ENCODE results near the gene KIF1B. TPM values are rescaled to one million over a fixed set of nuclear protein-coding genes. Genes with fewer than 3 reads are reported as not detected.

Gene KIF1B
- polyA plus RNA-seq, 1 of the 3 experiments (the other 2 are of a cell fraction), result 6.8 TPM

DNA sequence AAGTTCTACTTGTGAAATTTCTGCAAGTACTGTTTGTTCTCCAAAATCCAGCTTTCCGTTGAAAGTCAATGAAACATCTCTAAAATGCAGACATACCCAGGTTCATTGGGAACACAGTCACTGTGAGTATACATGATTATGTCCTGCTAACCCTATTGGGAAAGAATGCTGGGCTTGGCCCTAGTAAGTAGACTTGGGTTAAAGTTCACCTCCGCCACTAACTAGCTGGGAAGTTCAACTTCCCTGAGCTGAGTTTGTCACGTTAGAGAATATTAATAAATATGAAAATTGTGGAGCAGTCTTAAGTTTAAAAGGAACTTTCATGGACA is 178.0 kb downstream of the KIF1B start (continued):
- TF ChIP-seq TEAD4 (IDR thresholded peaks at IDR 0.05; ENCODE audit: borderline replicate concordance, insufficient read depth) (no peak), EP300 (IDR thresholded peaks at IDR 0.05; ENCODE audit: borderline replicate concordance in 1 of 2, low read depth in 1 of 2, low read length in 1 of 2) (no peak)

DNA sequence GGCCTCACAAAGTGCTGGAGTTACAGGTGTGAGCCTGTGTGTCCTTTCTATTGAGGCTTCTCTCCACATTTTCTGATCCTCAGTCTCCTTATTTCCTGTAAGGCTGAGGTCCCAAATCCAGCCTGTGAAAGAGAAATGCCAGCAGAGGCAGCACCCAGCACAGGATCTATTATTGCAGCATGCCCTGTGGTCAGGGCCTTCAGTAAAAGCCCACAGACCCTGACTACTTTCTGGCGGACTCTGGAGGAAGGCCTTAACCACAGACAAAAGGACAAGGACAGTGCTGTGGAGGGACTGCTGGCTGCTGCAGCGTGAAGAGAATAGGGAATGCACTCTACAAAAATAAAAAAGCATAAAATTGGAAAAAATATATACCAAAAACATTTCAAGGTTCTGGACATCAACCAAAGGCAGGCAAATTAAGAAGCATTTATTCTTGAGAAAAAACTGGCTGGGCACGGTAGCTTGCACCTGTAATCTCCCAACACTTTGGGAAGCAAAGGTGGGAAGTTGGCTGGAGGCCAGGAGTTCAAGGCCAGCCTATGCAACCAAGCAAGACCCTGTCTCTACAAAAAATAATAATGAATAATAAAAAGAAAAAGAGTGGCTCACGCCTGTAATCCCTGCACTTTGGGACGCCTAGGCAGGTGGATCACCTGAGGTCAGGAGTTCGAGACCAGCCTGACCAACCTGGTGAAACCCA is 179.1 kb downstream of the KIF1B start:
- Histone ChIP-seq H3F3A (replicated peaks; ENCODE audit: insufficient read depth) (peaks cover 13% of the 10 kb centered on the region), H3K27me3 (ENCODE audit: insufficient read depth) (no peaks in the 10 kb centered on the region), H3K9ac (no peak overlapping the region), H3K4me1 (ENCODE audit: control insufficient read depth in 1 of 2, insufficient read depth in 2 of 2, low read depth in 1 of 2, low read length in 1 of 2) (peaks cover 0 to 9% of the 10 kb centered on the region in 2 experiments; a peak in 1 of 4 replicates), H2AFZ (ENCODE audit: low read depth) (no peak overlapping the region), H3K36me3 (replicated peaks in 1 of 2; ENCODE audit: control insufficient read depth in 1 of 2, insufficient read depth in 2 of 2, low read length in 1 of 2) (peaks cover 0 to 5% of the 10 kb centered on the region in 2 experiments), H3K79me2 (ENCODE audit: insufficient read depth) (no peaks in the 10 kb centered on the region), H3K9me3 (no peaks in the 10 kb centered on the region), H3K4me3 (ENCODE audit: low read depth in 2 of 2, low read length in 1 of 2) (no peak overlapping the region), H3K9me2 (no peaks in the 10 kb centered on the region), H4K20me1 (ENCODE audit: insufficient read depth) (no peaks in the 10 kb centered on the region), H3K4me2 (no peak overlapping the region), H3K27ac (ENCODE audit: low read depth in 2 of 2, low read length in 1 of 2) (no peak overlapping the region)
- CTCF ChIA-PET, result no interaction called here
- TF ChIP-seq SIN3A (IDR thresholded peaks at IDR 0.05; ENCODE audit: borderline replicate concordance, low read depth, low read length) (no peak), FOXM1 (IDR thresholded peaks at IDR 0.05; ENCODE audit: low read depth) (no peak), FOXJ3 (CRISPR knock-in tag; IDR thresholded peaks at IDR 0.05) (no peak), NFIC (IDR thresholded peaks at IDR 0.05; ENCODE audit: borderline replicate concordance) (no peak), MXI1 (IDR thresholded peaks at IDR 0.05; ENCODE audit: low read depth, low read length) (no peak), TAF1 (IDR thresholded peaks at IDR 0.05; ENCODE audit: borderline replicate concordance, low read depth, low read length) (no peak)
- TF ChIP-seq, protein P1, sequence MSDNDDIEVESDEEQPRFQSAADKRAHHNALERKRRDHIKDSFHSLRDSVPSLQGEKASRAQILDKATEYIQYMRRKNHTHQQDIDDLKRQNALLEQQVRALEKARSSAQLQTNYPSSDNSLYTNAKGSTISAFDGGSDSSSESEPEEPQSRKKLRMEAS (IDR thresholded peaks at IDR 0.05; ENCODE audit: low read depth), result no peak
- POLR2A ChIA-PET, result interaction anchor here (0.5 kb wide), 1 partner anchor 12 kb away, joined by 3 read pairs; no protein-coding TSS in a partner anchor
- 93% methylated on average over 6 of the region's 6 CpGs for WGBS (ENCODE audit: low lambda C conversion rate)
- DNase-seq, result no peak

DNA sequence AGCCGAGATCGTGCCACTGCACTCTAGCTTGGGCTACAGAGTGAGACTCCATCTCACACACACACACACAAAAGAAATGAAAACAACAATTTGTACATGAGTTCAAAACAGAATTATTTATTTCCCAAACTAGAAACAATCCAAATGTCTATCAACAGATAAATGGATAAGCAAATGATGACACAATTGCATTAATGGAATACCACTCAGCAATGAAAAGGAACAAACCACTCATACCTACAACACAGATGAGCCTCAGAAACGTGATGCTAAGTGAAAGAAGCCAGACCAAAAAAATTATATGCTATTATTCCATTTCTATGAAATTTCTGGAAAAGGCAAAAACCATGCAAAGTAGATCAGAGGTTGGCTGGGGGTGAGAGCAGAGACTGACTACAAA is 186.5 kb downstream of the KIF1B start:
- POLR2A ChIA-PET, result no interaction called here
- Histone ChIP-seq H3K4me3 (ENCODE audit: low read depth in 2 of 2, low read length in 1 of 2) (no peak overlapping the region), H3K9me3 (no peaks in the 10 kb centered on the region), H3K27me3 (ENCODE audit: insufficient read depth) (no peaks in the 10 kb centered on the region), H3K4me2 (no peak overlapping the region), H4K20me1 (ENCODE audit: insufficient read depth) (peaks cover 6% of the 10 kb centered on the region; the same call in 1 of the 2 replicates), H3K4me1 (ENCODE audit: control insufficient read depth in 1 of 2, insufficient read depth in 2 of 2, low read depth in 1 of 2, low read length in 1 of 2) (peaks cover 8 to 12% of the 10 kb centered on the region in 2 experiments; a peak in 3 of 4 replicates), H3K79me2 (ENCODE audit: insufficient read depth) (peaks cover 27% of the 10 kb centered on the region), H2AFZ (ENCODE audit: low read depth) (no peak overlapping the region), H3F3A (replicated peaks; ENCODE audit: insufficient read depth) (peaks cover 8% of the 10 kb centered on the region), H3K9ac (no peak overlapping the region), H3K9me2 (no peaks in the 10 kb centered on the region), H3K36me3 (replicated peaks in 1 of 2; ENCODE audit: control insufficient read depth in 1 of 2, insufficient read depth in 2 of 2, low read length in 1 of 2) (peaks cover 0 to 13% of the 10 kb centered on the region in 2 experiments), H3K27ac (ENCODE audit: low read depth in 2 of 2, low read length in 1 of 2) (no peak overlapping the region)
- 90% methylated on average over 3 of the region's 3 CpGs for WGBS (ENCODE audit: low lambda C conversion rate)
- DNase-seq, result no peak
- CTCF ChIA-PET, result interaction anchor here (1.4 kb wide), 1 partner anchor 11 kb away, joined by 4 read pairs; no protein-coding TSS in a partner anchor
- TF ChIP-seq TCF12 (IDR thresholded peaks at IDR 0.05), result no peak
- TF ChIP-seq EP300 (IDR thresholded peaks at IDR 0.05; ENCODE audit: borderline replicate concordance in 1 of 2, low read depth in 1 of 2, low read length in 1 of 2), result no peak
- TF ChIP-seq, protein P2, sequence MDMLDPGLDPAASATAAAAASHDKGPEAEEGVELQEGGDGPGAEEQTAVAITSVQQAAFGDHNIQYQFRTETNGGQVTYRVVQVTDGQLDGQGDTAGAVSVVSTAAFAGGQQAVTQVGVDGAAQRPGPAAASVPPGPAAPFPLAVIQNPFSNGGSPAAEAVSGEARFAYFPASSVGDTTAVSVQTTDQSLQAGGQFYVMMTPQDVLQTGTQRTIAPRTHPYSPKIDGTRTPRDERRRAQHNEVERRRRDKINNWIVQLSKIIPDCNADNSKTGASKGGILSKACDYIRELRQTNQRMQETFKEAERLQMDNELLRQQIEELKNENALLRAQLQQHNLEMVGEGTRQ (IDR thresholded peaks at IDR 0.05; ENCODE audit: borderline replicate concordance, low read depth, low read length), result no peak

Measured in SK-N-SH (cell line).